ENCODE data around the gene SMPD3.
A peak's percentile ranks its signal among the peaks of the same experiment; 100 is the strongest.
"Not testable (repeated sequence)": the region's sequence is repeated elsewhere in the genome, so short reads cannot be mapped to it uniquely, and the experiment has no call there.

Gene SMPD3

DNA sequence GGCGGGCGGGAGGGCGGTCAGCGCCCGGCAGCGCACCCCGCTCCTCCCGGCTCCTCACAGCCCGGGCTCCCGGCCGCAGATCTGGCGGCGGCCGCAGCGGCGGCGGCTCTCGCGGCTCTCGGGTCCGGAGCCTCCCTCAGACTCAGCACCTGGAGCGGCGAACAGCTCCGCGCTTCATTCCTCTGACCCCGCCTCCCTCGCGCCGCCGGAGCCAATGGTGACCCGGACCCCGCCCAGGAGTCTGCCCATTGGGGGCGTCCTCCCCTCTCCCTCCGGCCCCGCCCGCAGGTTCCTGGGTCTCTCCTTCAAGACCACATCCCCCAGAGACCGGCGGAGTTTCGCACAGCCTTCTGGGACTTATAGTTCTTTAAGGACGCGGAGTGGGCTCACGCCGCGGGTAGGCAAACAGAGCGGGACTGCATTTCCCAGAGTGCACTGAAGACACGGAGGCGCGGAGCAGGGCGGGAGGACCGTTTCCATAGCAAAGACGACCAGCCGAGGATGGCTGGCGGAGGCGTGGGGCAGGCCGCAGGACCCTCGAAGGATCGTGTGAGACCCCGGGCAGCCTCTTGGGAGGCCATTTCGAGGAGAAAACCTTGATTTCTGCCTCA, at the start of gene SMPD3:
TSS of gene SMPD3 (minus strand) at position 149 of the 611 bp plus-strand sequence. CDS start 76,327 bp downstream, outside the sequence.
- peak; percentile 98 for DNase-seq (ENCODE audit: low read depth, low spot score)

DNA sequence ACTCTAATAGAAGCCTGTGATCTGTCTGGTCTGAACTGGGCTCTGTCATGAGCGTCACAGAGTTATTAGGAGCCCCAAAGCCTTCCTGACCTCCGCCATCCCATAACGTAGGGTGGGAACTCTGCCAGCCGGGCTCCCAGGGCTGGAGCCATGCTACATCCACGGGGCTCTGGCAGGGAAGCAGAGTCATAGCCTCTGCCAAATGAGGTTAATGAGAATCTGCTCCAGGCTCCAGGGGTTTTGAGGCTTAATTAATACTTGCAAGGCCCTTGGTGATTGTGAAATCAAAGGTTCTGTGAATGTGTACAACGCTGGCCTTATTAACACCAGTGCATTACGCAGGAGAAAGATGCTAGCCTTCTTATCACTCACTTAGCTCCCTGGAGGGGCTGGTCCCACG, 48.4 kb upstream of the SMPD3 start:
- no peak for DNase-seq (ENCODE audit: low read depth, low spot score)

DNA sequence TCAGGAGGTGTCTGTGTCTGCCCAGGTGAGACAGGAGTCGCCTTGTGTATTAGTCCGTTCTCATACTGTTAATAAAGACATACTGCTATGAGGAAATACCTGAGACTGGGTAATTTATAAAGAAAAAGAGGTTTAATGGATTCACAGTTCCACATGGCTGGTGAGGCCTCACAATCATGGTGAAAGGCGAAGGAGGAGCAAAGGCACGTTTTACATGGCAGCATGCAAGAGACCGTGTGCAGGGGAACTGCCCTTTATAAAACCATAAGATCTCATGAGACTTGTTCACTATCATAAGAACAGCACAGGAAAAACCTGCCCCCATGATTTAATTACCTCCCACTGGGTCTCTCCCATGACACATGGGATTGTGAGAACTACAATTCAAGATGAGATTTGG, 46.0 kb upstream of the SMPD3 start:
- DNase-seq (ENCODE audit: low read depth, low spot score) = not testable (repeated sequence)

DNA sequence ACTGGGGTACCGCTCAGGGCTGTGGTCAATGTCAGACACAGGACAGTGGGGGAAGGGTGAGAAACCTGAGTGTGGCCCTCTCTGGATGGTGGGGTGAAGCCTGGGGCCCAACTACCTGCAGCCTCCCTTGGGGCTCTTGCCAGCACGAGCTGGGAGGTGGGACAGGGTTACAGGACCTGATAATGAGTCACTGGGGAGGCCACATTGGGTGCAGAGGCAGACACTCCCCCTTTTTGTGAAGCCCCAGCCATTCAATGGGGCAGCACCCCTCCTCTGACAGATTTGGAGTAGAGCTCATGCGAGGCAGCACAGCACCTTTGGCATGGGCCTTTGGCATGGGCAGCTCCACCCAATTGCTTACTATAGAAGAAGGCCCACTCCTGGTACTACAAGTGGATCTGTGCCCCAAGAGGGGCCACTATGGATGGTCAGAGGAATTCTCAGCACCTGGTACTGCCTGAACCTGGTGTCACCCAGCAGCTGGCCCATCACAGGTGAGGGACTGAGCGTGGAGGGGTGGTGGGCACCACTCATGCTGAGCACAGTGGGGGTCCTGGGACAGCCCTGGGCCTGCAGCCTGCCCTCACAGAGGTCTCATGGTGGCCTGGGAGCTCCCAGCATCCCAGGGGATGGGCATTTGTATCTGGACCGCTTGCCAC, 45.2 kb upstream of the SMPD3 start:
- DNase-seq (ENCODE audit: low read depth, low spot score) = no peak

DNA sequence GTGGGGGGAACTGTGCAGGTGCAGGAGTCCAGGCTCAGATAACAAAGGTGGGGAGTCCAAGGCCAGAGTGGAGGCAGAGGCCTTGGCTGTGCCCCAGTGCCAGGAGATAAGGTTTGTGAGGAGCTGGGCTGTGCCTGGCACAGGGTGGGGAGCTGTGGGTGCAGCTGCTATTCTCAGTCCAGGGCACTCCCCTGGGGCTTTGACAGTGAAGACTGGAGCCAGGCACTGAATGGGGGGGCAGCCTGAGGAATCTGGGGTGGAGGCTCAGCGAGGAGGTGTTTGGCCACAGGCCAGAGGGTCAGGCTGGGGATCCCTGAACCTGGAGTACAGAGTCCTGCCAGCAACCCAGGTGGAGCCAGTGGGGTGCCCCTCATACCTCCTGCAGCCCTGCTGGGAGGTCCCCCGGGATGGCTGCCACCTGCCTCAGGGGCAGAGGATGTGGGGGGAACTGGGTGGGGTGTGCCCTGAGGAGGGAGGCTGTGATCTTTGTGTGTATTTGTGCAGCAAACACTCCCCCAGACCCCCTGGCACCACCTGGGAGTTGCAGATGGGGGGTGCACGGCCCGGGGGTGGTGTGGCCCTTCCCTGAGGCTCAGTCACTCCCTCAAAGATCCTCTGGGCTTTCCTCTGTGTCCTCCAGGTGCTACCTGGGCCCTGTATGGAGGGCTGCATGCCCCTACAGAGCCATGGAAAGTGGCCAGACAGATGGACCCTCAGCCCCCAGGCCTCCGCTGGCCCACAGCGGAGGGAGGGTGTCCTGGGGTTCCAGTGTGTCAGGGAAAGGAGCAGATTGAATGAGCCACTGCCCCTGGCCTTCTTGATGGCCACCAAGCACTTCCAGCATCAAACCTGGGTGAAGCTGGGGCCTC, 44.5 kb upstream of the SMPD3 start:
- no peak for DNase-seq (ENCODE audit: low read depth, low spot score)

DNA sequence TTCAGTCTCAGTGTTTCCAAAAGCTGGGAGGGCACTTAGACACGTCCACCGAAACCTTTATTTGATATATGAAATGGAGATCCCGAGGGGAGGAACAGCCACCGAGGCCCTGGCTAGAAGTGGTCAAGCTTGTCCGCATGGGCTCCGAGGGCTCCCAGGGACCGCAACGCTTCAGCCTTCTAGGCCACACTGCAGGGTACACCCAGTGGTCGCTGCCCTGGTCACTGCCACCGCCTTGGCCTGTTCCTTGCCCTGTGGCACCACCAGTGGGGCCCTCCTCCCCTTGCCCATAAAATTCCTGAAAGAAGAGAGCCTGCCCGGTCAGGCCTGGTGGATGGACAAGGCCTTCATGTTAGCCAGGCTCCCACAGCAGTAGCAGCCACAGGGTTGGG, 43.8 kb upstream of the SMPD3 start:
- DNase-seq (ENCODE audit: low read depth, low spot score) = no peak

DNA sequence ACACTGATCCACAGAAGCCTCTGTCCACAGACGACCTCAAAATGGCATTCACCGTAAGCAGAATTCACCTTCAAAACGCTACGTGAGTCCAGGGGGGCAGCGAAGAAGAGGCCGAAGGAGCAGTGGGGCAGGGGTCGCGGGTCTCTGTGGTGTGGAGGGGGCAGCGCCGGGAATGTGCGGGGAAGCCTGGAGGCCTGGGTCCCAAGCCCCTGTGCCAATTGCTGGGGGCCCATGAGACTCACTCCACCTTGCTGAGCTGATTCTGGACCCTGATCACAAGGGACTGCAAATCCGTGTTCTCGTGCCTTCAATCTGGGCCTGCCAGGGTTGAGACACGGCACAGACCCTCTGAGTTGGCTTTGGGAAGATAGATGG, 43.3 kb upstream of the SMPD3 start:
- DNase-seq (ENCODE audit: low read depth, low spot score) = no peak

DNA sequence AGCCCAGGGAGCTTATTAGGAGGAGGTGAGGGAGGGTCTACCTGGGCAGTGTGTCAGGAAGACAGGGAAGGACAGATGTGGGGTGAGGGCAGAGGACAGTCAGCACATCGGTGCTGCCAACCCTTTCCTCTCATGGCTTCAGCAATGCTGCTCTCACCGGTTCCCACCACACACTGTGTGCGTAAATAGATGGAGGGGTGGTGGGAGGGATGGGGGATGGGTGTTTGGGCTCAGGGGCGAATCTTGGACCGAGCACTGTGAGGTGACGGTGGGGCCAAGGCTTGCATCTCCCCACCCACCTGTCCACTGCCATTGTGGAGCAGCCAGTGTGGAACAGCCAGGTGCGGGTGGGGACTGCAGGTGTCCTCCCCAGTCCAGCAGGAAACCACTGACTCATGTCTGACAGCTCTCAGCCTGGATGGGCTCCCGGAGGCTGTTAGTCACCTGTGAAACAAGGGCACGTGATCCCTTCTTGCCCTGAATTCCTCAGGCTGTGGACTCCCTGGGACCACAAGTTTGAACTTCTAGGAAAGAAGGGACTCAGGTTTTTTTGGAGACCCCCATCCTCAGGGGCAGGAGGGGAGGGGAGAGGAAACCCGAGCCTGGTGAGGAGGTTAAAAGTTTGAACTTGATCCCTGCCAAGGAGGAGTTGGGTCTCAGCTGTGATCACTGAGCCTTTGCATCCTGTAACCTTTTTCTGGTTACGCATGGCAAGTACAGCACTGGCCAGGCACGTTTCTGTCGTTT, 42.7 kb upstream of the SMPD3 start:
- no peak for DNase-seq (ENCODE audit: low read depth, low spot score)

DNA sequence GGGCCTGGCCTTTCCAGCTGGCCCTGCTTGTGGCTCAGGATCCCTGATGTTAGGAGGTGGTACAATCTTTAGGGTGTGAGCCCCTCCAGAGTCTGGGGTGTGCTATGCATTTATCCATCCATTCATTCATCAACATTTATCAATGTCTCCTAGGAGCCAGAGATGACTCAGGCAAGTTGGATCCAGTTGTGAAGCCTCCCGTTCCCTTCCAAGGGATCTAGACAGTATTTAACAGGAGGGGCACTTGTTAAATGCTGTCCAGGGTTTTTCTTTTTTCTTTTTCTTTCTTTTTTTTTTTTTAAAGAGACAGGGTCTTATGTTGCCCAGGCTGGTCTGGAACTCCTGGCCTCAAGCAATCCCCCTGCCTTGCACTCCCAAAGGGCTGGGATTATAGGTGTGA, 42.0 kb upstream of the SMPD3 start:
- DNase-seq (ENCODE audit: low read depth, low spot score) = no peak

DNA sequence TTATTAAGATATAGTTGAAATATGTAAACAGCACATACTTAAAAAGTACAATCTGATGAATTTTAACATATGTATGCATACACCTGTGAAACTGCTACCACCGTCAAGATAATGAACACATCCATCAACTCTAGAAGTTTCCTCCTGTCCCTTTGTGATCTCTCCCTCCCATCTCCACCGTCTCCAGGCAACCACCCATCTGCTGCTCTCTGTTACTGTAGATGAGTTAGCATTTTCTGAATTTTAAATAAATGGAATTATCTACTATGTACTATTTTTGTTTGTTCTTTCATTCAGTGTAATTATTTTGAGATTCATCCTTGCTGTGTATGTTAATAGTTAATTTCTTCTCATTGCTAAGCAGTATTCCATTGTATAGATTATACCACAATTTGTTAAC, 40.2 kb upstream of the SMPD3 start:
- DNase-seq (ENCODE audit: low read depth, low spot score) = no peak

DNA sequence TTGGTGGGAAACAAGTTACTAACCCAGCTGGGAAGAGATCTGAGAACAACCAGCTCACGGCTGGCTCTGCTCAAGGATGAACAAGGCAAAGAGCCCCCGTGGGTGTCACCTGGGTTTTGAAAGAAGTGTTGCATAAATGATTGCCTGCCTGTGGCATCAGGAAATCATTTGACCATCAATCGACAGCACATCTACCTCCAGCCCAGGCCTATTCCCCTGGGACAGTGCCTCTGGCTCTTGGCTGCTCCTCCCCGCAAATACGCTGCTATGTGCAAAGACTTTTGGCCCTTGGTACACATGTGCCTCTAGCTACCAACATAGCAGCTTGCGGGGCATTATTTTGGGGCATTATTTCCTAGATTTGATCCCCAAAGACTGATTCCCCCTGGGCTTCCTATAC, 39.4 kb upstream of the SMPD3 start:
- no peak for DNase-seq (ENCODE audit: low read depth, low spot score)

DNA sequence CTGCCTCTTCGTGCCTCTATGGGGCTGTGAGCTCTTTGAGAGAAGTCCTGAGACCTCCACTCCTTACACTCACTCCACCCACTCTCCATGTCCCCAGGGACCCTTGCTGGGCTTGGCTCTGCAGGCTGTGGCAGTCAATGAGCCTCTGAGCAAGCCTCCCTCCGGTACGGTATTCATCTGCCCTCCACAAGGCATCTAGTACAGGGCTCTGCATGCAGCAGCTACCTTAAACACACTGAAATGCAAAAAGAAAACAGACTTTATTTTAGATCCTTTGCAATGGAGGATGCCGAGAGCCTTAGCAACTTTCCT, 38.9 kb upstream of the SMPD3 start:
- no peak for DNase-seq (ENCODE audit: low read depth, low spot score)

DNA sequence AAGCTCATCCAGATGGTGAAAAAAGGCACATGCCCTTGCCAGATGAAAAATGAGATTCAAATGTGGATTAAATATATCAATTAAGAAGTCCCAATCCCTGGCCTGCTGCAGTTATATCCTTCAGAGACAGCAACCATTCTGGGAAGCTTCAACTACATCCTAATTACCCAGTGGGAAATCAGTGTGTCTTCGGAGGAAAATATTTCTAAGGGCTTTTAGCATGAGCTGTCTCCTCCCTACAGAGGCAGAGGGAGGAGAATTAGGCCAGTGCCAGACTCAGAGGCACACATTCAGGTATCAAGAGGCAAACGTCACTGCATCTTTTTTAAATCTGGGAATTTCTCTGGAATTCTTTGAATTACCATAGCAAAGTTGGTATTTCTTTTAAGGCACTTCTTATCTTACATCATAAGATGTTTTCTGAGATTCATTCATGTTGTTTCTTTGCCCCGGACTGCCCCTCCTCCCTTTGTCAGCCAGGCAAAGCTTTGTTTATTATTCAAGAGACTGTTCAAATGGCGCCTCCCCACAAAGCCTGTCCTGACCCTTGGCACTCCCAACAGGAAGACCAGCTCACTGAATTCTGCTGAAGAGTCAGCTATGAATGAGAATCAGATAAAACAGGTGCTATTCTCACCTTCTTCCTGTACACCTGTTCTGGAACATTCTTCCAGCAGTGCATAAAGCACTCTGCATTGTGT, 38.3 kb upstream of the SMPD3 start:
- no peak for DNase-seq (ENCODE audit: low read depth, low spot score)

DNA sequence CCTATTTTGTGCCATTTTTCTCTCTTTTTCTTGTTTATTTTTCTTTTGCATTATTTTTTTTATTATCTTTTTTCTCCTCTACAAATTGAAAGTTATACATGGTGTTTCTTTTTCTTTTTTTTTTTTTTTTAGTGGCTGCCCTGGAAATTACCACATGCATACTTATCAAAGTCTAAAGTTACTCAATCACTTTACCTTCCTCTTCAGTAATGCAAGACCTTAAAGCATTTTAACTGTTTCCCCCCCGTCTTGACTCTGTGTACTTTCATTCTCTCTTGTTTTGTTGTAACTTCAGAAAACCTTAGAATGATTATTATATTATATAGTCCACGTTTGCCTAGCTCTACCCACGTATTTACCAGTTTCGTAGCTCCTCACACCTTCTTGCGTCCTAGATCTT, 33.3 kb upstream of the SMPD3 start:
- DNase-seq (ENCODE audit: low read depth, low spot score) = no peak

DNA sequence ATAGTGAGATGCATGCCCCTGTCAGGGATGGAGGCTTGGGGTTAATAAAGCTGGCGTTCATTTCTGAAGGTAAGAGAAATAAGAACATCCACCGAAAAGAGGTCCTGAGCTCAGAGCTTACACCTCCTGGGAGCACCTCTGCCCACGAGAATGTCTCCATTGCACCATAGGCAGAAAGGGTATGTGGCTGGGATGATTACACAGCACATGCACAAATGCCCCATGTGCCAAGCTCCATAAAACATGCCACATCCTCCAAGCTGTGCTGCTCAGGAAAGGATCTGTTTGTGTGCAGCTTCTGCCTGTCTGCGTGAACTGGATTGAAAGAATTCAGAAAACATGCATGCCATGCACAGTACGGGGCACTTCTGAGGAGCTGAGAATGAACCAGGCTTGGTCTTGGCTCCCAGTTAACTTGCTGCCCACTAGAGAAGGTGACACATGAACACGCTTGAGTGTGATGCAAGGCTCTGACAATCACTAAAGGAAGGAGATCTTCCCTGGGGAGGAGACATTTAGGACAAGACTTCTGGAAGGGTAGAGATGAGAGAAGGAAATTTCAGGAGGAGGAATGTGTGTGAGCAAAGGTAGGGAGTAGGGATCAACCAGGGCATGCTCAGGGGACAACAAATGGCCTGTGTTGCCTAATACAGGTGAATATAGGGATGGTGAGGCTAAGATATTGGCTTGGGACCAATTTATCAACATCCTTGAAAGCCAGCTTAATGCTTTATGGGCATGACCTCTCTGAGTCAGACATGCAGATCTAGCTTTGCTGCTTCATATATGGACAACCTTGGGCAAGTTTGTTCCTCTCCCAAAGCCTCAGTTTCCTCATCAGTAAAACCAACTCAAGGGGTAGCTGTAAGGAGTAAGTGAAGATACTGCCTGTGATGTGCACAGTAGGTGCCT, 32.0 kb upstream of the SMPD3 start:
- DNase-seq (ENCODE audit: low read depth, low spot score) = no peak

DNA sequence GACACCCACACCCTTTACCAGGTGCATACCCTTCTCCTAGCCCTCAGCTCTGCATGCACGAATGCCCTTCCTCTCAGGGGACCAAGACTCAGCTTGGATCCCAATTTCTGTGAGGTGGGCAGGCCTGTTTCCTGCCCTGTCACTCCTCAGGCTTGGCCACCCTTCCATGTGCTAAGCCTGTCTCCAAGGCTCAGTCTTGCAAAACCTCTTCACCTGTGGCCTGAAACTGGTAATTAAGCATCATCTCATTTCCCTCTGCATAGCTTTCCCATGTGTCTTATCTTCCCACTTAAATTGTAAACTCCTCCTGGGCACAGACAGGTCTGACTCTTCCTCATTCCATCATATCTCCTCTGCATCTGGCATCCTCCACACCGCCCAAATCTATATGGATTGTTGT, 31.0 kb upstream of the SMPD3 start:
- DNase-seq (ENCODE audit: low read depth, low spot score) = no peak

DNA sequence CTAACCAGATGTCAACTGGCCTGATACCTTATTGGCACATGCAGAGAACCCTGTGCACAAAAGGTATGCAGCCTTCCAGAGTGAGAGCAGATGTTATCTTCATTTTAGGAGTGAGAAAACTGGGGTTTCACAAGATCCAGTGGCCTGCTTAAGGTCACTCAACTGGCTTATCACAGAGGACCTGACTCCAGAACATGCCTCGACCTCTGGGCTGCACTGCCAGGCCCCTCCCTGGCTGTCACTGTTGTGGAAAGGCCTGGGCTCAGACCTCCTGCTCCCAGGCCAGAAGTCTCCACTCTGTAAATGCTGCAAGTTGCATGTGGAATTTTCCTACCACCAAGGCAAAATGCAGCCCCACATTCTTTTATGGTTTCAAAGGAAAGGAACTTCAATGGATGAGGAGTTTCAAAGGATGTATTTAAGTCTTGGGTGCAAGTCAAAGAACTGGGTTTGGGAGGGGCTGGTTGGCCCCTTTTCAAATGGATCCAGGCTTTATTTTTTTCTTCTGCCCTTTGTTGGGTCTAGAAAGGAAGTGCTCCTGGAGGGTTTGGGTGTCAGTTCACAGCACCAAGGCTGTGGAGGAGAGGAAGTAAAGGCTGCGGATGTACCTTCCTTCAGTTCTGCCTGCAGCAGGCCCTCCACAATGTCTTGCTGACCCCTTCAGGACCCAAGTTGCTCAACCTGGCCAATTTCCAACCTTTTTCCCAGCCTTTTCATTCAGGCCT, 30.4 kb upstream of the SMPD3 start:
- no peak for DNase-seq (ENCODE audit: low read depth, low spot score)

DNA sequence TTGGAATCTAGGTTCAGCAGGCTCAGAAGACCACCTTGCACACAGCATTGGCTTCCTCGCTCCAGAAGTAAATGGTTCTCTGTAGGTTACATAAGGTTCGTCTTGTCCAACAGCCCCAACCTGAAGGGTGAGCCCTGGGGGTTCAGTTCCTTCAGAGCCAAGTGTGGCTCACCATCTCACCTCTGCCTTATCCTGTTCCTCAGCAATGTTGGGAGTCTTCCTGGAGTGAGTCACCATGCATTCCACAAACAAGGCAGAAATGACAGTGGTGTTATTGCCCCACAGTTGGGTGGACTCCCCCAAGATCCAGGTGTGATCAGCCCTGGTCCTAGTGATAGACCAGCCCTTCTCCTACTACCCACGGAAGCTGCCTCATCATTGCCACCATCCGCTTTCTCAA, 26.8 kb upstream of the SMPD3 start:
- no peak for DNase-seq (ENCODE audit: low read depth, low spot score)

DNA sequence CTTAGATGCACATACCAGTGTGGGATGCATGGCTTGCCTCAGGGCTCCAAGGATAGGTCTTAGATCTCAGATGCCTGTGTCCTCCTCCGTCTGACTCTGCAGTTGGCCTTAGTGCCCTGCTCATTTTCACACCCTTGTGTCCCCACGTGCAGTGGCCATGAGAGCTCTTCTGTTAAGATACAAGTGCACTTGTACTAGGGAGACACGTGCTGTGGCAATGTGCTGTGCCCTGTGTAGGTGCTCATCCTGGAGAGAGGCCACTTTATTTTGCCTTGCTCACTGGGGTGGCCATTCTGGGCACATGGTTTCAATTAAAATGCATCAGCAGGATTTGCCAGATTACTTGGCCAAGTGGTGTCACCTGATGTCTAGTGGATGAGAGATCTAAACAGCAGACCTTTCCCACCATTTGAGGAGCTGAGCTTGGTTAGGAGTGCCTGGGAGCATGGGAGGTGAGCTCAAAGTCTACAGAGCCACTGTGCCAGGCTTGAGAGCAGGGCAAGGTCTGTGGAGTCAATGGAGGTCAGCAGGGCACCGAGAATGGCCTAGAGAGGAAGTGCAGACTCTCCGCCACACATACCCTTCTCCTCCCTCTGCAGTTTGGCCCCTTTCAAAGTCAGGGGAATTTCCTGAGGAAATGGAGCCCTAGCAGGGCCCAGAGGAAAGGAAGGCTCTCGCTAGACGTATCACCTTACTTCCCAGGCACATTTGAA, 25.2 kb upstream of the SMPD3 start:
- no peak for DNase-seq (ENCODE audit: low read depth, low spot score)

Measured in activated CD4-positive, CD25-positive, alpha-beta regulatory T cell treated with anti-CD3 and anti-CD28 coated beads, Interleukin-2, amount 50 U/mL, for 16 hours (primary cell).